ENCODE measurements around the gene DGKG. TPM values are rescaled to one million over a fixed set of nuclear protein-coding genes. Genes with fewer than 3 reads are reported as not detected.

DGKG gene
- polyA plus RNA-seq, 3 donors = 4.2 to 9.2 (median 4.3) TPM

- Mint-ChIP-seq H3K27me3 (ENCODE audit: low read depth in 3 of 3) (peaks cover 0 to 1% (median 0%) of the 10 kb centered on the region in 3 donors), H3K36me3 (peaks cover 76 to 87% of the 10 kb centered on the region in 2 donors), H3K4me1 (peaks cover 6% of the 10 kb centered on the region), H3K4me3 (no peak overlapping the region), H3K27ac (no peak overlapping the region), H3K9me3 (no peaks in the 10 kb centered on the region)
- no peak overlapping the region for H3K27ac ChIP-seq (ENCODE audit: low read depth in 1 of 2, low read length in 2 of 2)
- no peak overlapping the region for H3K4me2 ChIP-seq (replicated peaks; ENCODE audit: extremely low read depth, low read length, poor library complexity, severe bottlenecking)
- TF ChIP-seq CTCF (IDR thresholded peaks at IDR 0.05) = no peak
- no peaks in the 10 kb centered on the region for H3K9me3 ChIP-seq (replicated peaks in 1 of 2; ENCODE audit: control insufficient read depth in 1 of 2, insufficient read depth in 1 of 2, low read length in 2 of 2)
- no peak overlapping the region for H3K9ac ChIP-seq (ENCODE audit: insufficient read depth, low read length, poor library complexity, severe bottlenecking)
- no peak overlapping the region for H3K4me3 ChIP-seq (replicated peaks in 1 of 3; ENCODE audit: low read depth in 2 of 3, low read length in 3 of 3)
- H4K20me1 ChIP-seq (ENCODE audit: insufficient read depth, low read length) = no peaks in the 10 kb centered on the region
- H3K4me1 ChIP-seq (ENCODE audit: control insufficient read depth in 1 of 2, insufficient read depth in 2 of 2, low read length in 2 of 2) = peaks cover 0 to 2% of the 10 kb centered on the region in 2 donors
- no peak overlapping the region for H2AFZ ChIP-seq (ENCODE audit: insufficient read depth, low read depth, low read length, poor library complexity, severe bottlenecking)
- intact Hi-C loops (cut with micrococcal nuclease) = no loop called here
- no peaks in the 10 kb centered on the region for H3K79me2 ChIP-seq (ENCODE audit: insufficient read depth, low read length)
- no peaks in the 10 kb centered on the region for H3K27me3 ChIP-seq (ENCODE audit: control insufficient read depth in 2 of 2, insufficient read depth in 2 of 2, low read length in 2 of 2)
- H3K36me3 ChIP-seq (replicated peaks in 1 of 2; ENCODE audit: control insufficient read depth in 1 of 2, insufficient read depth in 2 of 2, low read length in 2 of 2) = peaks cover 80 to 98% of the 10 kb centered on the region in 2 donors
- no peak for DNase-seq
- WGBS (ENCODE audit: insufficient coverage) = no CpG with 5 or more reads among the region's 1 CpG
These were observed 194.2 kb downstream of the DGKG start for GRCh38 chr3:186167646-186168395.

DNA sequence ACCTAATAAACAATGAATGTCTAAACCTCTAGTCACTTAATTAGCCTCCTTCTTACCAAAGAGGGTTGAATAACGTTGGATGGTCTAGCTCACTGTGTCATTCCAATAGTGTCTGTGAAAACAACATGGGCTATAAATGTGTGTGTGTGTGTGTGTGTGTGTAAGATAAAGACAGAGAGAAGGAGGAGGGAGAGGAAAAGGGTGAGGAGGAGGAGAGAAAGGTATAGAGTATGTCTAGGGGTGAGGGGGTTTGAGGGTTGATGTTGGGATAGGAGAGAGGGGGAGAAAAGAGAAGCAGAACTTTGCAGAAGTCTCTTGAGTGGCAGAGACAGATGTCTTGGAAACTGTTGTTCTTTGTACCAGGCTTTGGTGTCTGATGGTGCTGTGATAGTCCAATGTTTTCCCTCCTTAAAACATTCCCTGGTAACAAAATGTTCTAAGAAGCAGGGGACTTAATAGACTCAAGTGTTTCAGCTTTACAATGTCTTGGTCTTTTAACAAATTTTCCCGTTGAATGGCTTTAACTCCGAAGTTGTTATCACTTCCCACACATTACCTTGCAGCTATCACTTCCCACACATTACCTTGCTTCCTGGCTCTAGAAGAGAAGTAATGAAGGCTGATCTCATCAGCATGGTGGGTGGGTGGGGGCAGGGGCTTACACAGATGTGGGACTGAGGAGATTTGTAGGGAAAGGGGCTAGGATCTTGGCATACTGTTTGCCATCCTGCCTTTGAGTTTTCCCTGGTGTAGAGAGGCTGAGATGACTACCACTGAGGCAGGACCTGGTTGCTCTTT lies 195.3 kb downstream of the DGKG start:
- no peak for DNase-seq
- H3K27ac ChIP-seq (ENCODE audit: low read depth in 1 of 2, low read length in 2 of 2) = no peak overlapping the region
- H4K20me1 ChIP-seq (ENCODE audit: insufficient read depth, low read length) = no peaks in the 10 kb centered on the region
- peaks cover 0 to under 1% (median 0%) of the 10 kb centered on the region in 3 donors for H3K27me3 Mint-ChIP-seq (ENCODE audit: low read depth in 3 of 3)
- H3K36me3 Mint-ChIP-seq = peaks cover 78 to 85% of the 10 kb centered on the region in 2 donors
- intact Hi-C loops (cut with micrococcal nuclease) = no loop called here
- no peak overlapping the region for H3K4me2 ChIP-seq (replicated peaks; ENCODE audit: extremely low read depth, low read length, poor library complexity, severe bottlenecking)
- no peak for TF ChIP-seq CTCF (IDR thresholded peaks at IDR 0.05)
- peaks cover 15% of the 10 kb centered on the region for H3K4me1 Mint-ChIP-seq
- 100% methylated on average over 1 of the region's 3 CpGs for WGBS (ENCODE audit: insufficient coverage)
- H3K79me2 ChIP-seq (ENCODE audit: insufficient read depth, low read length) = no peaks in the 10 kb centered on the region
- no peak overlapping the region for H2AFZ ChIP-seq (ENCODE audit: insufficient read depth, low read depth, low read length, poor library complexity, severe bottlenecking)
- no peaks in the 10 kb centered on the region for H3K27me3 ChIP-seq (ENCODE audit: control insufficient read depth in 2 of 2, insufficient read depth in 2 of 2, low read length in 2 of 2)
- H3K36me3 ChIP-seq (replicated peaks in 1 of 2; ENCODE audit: control insufficient read depth in 1 of 2, insufficient read depth in 2 of 2, low read length in 2 of 2) = peaks cover 75 to 98% of the 10 kb centered on the region in 2 donors
- no peak overlapping the region for H3K4me3 ChIP-seq (replicated peaks in 1 of 3; ENCODE audit: low read depth in 2 of 3, low read length in 3 of 3)
- no peaks in the 10 kb centered on the region for H3K9me3 Mint-ChIP-seq
- peak overlapping the region in 1 of 7 donors; percentile 1 for H3K27ac Mint-ChIP-seq
- H3K9me3 ChIP-seq (replicated peaks in 1 of 2; ENCODE audit: control insufficient read depth in 1 of 2, insufficient read depth in 1 of 2, low read length in 2 of 2) = no peaks in the 10 kb centered on the region
- H3K4me1 ChIP-seq (ENCODE audit: control insufficient read depth in 1 of 2, insufficient read depth in 2 of 2, low read length in 2 of 2) = peaks cover 0 to 11% of the 10 kb centered on the region in 2 donors
- H3K9ac ChIP-seq (ENCODE audit: insufficient read depth, low read length, poor library complexity, severe bottlenecking) = no peak overlapping the region
- no peak overlapping the region for H3K4me3 Mint-ChIP-seq
